ENCODE data around the gene SMARCD3. TPM values are rescaled to one million over a fixed set of nuclear protein-coding genes. Genes with fewer than 3 reads are reported as not detected.
A peak's percentile ranks its signal among the peaks of the same experiment; 100 is the strongest.

The SMARCD3 gene
- total RNA-seq, 1 experiment from 2014 or later = 30.3 TPM

DNA sequence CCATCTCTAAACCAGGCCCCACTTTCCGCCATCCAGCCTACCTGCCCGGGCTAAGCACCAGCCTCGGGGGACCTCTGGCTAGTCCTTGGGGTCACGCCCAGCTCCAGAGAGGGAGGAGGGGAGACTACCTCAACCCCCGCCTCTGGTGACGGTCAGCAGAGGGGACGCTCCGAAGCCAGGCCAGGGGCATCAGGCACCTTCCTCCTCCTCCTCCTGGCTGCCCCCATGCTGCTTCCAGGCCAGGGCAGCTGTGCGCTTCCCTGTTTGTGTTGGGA is 4.0 kb upstream of the SMARCD3 start:
- peak overlapping the region; percentile 79 for H3K9ac ChIP-seq (ENCODE audit: low read length)
- DNase-seq (ENCODE audit: low read depth, low spot score) (no peak), ATAC-seq (no peak)
- POLR2A ChIA-PET = no interaction called here
- CTCF ChIA-PET = no interaction called here
- no peaks in the 10 kb centered on the region for H3K27me3 ChIP-seq (ENCODE audit: insufficient read depth, low read length)
- H3K4me1 ChIP-seq (ENCODE audit: control insufficient read depth in 1 of 2, insufficient read depth in 2 of 2, low read length in 2 of 2) = peaks cover 26 to 46% of the 10 kb centered on the region in 2 experiments
- intact Hi-C loops (cut with micrococcal nuclease) = no loop called here
- no peak overlapping the region for H2AFZ ChIP-seq (ENCODE audit: low read depth, low read length, poor library complexity, severe bottlenecking)
- H4K20me1 ChIP-seq (ENCODE audit: insufficient read depth) = no peaks in the 10 kb centered on the region
- H3K27ac ChIP-seq (ENCODE audit: low read depth, low read length) = peak overlapping the region; percentile 51
- no peaks in the 10 kb centered on the region for H3K36me3 ChIP-seq (ENCODE audit: control insufficient read depth in 1 of 2, insufficient read depth in 2 of 2, low read length in 2 of 2)
- RAD21 ChIA-PET (ENCODE audit: low non-redundant PET in 1 of 2, low total read pairs in 2 of 2, uncharacterized antibody in 2 of 2, unreplicated experiment in 2 of 2) = no interaction called here
- H3K4me2 ChIP-seq (ENCODE audit: low read length) = peak overlapping the region; percentile 87
- H3K79me2 ChIP-seq (ENCODE audit: insufficient read depth, low read length) = no peaks in the 10 kb centered on the region
- H3K9me2 ChIP-seq (ENCODE audit: insufficient read depth) = no peaks in the 10 kb centered on the region
- H3K9me3 ChIP-seq (ENCODE audit: control insufficient read depth in 1 of 2, insufficient read depth in 1 of 2, low read depth in 1 of 2, low read length in 2 of 2) = no peaks in the 10 kb centered on the region
- BruUV-seq (replicated peaks) = no TSS peak
- TF ChIP-seq SRF (IDR thresholded peaks at IDR 0.05; ENCODE audit: low read depth) (no peak), SP1 (IDR thresholded peaks at IDR 0.05; ENCODE audit: low read depth) (no peak), EGR1 (IDR thresholded peaks at IDR 0.05; ENCODE audit: low read depth) (no peak), ZFX (IDR thresholded peaks at IDR 0.05) (no peak), JUND (IDR thresholded peaks at IDR 0.05) (no peak), FOSL1 (IDR thresholded peaks at IDR 0.05; ENCODE audit: low read depth) (no peak), TCF7L2 (IDR thresholded peaks at IDR 0.05; ENCODE audit: borderline replicate concordance, extremely low read depth, insufficient read depth, insufficient read length) (no peak)
- TF ChIP-seq, protein P1, sequence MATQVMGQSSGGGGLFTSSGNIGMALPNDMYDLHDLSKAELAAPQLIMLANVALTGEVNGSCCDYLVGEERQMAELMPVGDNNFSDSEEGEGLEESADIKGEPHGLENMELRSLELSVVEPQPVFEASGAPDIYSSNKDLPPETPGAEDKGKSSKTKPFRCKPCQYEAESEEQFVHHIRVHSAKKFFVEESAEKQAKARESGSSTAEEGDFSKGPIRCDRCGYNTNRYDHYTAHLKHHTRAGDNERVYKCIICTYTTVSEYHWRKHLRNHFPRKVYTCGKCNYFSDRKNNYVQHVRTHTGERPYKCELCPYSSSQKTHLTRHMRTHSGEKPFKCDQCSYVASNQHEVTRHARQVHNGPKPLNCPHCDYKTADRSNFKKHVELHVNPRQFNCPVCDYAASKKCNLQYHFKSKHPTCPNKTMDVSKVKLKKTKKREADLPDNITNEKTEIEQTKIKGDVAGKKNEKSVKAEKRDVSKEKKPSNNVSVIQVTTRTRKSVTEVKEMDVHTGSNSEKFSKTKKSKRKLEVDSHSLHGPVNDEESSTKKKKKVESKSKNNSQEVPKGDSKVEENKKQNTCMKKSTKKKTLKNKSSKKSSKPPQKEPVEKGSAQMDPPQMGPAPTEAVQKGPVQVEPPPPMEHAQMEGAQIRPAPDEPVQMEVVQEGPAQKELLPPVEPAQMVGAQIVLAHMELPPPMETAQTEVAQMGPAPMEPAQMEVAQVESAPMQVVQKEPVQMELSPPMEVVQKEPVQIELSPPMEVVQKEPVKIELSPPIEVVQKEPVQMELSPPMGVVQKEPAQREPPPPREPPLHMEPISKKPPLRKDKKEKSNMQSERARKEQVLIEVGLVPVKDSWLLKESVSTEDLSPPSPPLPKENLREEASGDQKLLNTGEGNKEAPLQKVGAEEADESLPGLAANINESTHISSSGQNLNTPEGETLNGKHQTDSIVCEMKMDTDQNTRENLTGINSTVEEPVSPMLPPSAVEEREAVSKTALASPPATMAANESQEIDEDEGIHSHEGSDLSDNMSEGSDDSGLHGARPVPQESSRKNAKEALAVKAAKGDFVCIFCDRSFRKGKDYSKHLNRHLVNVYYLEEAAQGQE (IDR thresholded peaks at IDR 0.05; ENCODE audit: low read depth) = no peak
- TF ChIP-seq, protein P2, sequence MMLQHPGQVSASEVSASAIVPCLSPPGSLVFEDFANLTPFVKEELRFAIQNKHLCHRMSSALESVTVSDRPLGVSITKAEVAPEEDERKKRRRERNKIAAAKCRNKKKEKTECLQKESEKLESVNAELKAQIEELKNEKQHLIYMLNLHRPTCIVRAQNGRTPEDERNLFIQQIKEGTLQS (IDR thresholded peaks at IDR 0.05) = no peak
- TF ChIP-seq, protein P3, sequence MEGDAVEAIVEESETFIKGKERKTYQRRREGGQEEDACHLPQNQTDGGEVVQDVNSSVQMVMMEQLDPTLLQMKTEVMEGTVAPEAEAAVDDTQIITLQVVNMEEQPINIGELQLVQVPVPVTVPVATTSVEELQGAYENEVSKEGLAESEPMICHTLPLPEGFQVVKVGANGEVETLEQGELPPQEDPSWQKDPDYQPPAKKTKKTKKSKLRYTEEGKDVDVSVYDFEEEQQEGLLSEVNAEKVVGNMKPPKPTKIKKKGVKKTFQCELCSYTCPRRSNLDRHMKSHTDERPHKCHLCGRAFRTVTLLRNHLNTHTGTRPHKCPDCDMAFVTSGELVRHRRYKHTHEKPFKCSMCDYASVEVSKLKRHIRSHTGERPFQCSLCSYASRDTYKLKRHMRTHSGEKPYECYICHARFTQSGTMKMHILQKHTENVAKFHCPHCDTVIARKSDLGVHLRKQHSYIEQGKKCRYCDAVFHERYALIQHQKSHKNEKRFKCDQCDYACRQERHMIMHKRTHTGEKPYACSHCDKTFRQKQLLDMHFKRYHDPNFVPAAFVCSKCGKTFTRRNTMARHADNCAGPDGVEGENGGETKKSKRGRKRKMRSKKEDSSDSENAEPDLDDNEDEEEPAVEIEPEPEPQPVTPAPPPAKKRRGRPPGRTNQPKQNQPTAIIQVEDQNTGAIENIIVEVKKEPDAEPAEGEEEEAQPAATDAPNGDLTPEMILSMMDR (IDR thresholded peaks at IDR 0.05 in 2 of 3, conservative IDR thresholded peaks at IDR 0.05 in 1 of 3; ENCODE audit: borderline replicate concordance in 1 of 3, insufficient read depth in 1 of 3, low read depth in 2 of 3, low read length in 2 of 3) = no peak
- peak overlapping the region; percentile 63 to 72 for H3K4me3 ChIP-seq (replicated peaks in 1 of 2; ENCODE audit: low read depth in 1 of 2, low read length in 2 of 2)
